GM23338 (cell line): ENCODE results near the gene AKT2.

Experiments
- CTCF ChIP-seq, 2 experiments: fragments of 200-600 bp in 1 of 2; sonication (generic) in 1 of 2; conservative IDR thresholded peaks; 2 replicates each; pipeline versions ENCODE4 v1.5.1 to v1.6.1; 2016 to 2017; ENCODE audit warnings: antibody characterized with exemption in 2 of 2, low read depth in 2 of 2, mild to moderate bottlenecking in 2 of 2, moderate library complexity in 1 of 2
- EZH2 ChIP-seq: fragments of 200-600 bp; sonication (generic); IDR thresholded peaks from one replicate; pipeline ENCODE4 v1.8.0; 2017; ENCODE audit warnings: antibody characterized with exemption, mild to moderate bottlenecking, low read depth; ENCODE audit not compliant: unreplicated experiment
- EZH2phosphoT487 ChIP-seq: fragments of 200-600 bp; sonication (generic); IDR thresholded peaks from one replicate; pipeline ENCODE4 v1.8.1; 2018; ENCODE audit warnings: antibody characterized with exemption; ENCODE audit not compliant: unreplicated experiment
- POLR2AphosphoS5 ChIP-seq: IDR thresholded peaks from 2 replicates; pipeline ENCODE4 v1.6.1; 2016; ENCODE audit warnings: antibody characterized with exemption, low read depth
- REST ChIP-seq: IDR thresholded peaks from one replicate; pipeline ENCODE4 v1.6.1; 2018; ENCODE audit warnings: antibody characterized with exemption; ENCODE audit not compliant: unreplicated experiment
- ZNF114 ChIP-seq: fragments of 250-450 bp; sonication (Bioruptor Pico); IDR thresholded peaks from 2 replicates; pipeline ENCODE4 v1.5.0; 2020; ENCODE audit warnings: mild to moderate bottlenecking, moderate library complexity

GRCh38 chr19:40261631-40262030, 23.5 kb downstream of the AKT2 start:
- TF ChIP-seq CTCF (conservative IDR thresholded peaks at IDR 0.05; ENCODE audit: low read depth in 2 of 2) (no peak), EZH2phosphoT487 (no peak), EZH2 (no peak), REST (no peak), ZNF114 (no peak), POLR2AphosphoS5 (no peak)
